Fibroblast of skin of back (primary cell): Measurements from ENCODE around the gene DOCK3.
"Not testable (repeated sequence)": the region's sequence is repeated elsewhere in the genome, so short reads cannot be mapped to it uniquely, and the experiment has no call there.

Experiments
- DNase-seq: peaks from one replicate; pipeline ENCODE4 v3.0.0-alpha.2; 2013

Gene DOCK3

GRCh38 chr3:51375136-51375535 is 700.4 kb downstream of the DOCK3 start:
- DNase-seq, result no peak

DNA sequence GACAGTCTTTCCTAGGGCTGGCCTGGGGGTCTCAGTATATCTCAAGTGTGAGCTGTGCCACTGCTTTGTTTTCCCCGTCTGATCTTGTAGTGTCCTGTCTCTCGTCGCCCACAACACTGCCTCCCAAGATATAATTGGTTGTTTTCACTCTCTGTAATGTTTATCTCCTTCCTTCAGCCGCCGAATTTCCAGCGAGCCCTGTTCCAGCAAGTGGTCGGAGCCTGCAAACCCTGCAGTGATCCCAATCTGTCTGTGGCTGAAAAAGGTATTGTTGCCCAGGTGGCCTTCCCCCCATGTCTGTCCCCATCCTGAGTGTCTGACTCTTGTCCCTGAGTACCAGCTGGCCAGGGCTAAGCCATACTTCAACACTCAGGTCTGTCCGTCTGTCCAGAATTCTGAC is 700.8 kb downstream of the DOCK3 start:
- no peak for DNase-seq

- DNase-seq, result no peak
These were observed 703.3 kb downstream of the DOCK3 start for GRCh38 chr3:51378065-51378464.

- DNase-seq, result no peak
These were observed 704.0 kb downstream of the DOCK3 start for GRCh38 chr3:51378726-51379125.

GRCh38 chr3:51379301-51379700 is 704.6 kb downstream of the DOCK3 start:
- no peak for DNase-seq

- no peak for DNase-seq
These were observed 705.2 kb downstream of the DOCK3 start for GRCh38 chr3:51379746-51380455.

GRCh38 chr3:51380601-51381332 is 706.0 kb downstream of the DOCK3 start:
- DNase-seq, result no peak

DNA sequence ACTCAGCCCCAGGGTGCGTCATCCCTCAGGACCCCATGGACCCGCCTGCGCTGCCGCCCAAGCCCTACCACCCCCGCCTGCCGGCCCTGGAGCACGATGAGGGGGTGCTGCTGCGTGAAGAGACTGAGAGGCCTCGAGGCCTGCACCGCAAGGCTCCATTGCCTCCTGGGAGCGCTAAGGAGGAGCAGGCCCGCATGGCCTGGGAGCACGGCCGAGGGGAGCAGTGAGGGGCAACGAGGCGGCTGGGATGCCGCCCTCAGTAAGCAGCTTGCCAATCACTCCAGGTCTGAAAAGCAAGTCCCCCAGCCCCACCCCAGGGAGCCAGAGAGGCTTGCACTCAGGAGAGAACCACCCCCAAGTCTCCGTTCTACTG is 706.6 kb downstream of the DOCK3 start:
- DNase-seq, result no peak

DNA sequence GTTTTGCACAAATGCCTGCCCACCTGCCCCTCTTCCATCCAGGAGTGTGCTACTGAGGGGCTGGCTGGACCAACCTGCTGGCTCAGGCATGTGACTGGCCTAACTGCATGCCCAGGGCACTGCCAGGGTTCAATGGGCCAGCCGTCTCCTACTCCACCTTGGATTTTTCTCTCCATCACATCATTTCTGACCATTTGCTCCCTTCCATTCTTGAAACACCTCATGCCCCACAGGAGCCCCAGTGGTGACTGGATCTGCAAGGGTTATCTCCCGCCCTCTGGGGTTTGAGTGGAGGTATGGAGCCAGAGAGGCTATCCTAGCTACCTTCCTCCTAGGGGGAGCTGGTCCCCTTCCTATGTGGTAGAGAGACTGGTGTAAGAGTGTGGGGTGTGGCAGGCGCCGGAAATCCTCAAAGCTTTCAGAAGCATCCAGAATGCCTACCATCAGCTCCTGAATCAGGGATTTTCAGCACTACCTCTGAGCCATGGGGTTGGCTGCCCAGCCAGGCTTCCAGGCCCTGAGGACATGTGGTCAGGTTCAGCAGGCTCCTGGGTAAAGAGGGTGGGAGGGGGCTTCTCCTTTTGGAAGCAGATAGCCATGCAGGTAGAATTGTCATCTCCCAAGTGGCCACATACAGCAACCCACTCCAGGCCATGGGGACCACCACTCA is 707.5 kb downstream of the DOCK3 start:
- no peak for DNase-seq

GRCh38 chr3:51382947-51383578 is 708.3 kb downstream of the DOCK3 start:
- DNase-seq, result no peak

- peak; percentile 19 for DNase-seq
These were observed 709.5 kb downstream of the DOCK3 start for GRCh38 chr3:51384055-51384725.

DNA sequence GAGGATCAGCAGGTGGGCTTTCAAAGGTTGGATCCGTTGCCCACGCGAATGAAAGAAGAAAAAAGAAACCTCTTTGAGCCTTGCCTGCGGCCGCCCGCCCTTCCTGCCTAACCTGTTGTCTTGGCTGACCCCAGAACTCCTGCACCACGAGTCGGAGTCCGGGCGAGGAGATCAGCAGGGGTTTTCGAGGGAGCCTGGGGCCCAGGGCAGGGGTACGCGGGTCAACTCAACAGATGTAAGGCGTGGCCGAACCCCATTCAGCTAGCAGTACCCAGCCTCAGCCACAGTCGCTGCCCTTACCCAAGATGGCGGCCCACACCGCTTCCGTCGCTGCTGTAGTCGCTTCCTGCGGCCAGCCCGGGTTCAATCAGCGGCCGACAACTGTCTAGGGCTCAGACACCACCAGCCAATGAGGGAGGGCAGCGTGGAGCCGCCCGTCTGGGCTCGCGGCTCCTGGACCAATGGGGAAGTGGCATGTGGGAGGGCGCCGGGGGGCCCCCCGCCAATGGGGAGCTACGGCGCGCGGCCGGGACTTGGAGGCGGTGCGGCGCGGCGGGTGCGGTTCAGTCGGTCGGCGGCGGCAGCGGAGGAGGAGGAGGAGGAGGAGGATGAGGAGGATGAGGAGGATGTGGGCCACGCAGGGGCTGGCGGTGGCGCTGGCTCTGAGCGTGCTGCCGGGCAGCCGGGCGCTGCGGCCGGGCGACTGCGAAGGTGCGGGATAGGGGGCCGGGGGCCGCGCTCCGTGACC is 710.2 kb downstream of the DOCK3 start, which contains the start of gene MANF:
Gene MANF, plus strand, starts transcription at position 566 of the 748 bp plus-strand sequence. Its CDS starts 52 bp downstream, at position 618.
- peak; percentile 99 for DNase-seq

DNA sequence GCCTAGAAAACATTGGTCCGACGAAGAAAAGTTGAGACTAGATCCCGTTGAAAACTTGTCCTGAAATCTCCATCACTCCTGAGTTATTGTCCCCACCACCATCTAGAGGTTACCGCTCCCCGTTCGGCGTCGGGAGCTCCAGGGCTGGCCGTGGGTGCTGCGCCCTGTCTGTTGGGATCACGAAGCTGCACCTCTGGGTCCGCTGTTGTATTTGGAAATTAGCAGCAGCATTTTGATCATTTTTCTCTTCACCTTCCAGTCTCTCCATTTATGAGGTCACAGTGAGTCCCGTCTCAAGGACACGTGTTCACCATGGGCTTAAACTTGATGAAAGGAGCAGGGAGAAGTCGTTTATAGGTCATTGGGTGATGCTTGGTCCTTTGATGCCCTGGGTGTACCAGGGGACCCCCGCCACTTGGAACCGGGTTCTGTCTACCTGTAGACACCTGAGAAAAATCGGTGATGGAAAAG is 710.9 kb downstream of the DOCK3 start:
- DNase-seq, result peak; percentile 12

DNA sequence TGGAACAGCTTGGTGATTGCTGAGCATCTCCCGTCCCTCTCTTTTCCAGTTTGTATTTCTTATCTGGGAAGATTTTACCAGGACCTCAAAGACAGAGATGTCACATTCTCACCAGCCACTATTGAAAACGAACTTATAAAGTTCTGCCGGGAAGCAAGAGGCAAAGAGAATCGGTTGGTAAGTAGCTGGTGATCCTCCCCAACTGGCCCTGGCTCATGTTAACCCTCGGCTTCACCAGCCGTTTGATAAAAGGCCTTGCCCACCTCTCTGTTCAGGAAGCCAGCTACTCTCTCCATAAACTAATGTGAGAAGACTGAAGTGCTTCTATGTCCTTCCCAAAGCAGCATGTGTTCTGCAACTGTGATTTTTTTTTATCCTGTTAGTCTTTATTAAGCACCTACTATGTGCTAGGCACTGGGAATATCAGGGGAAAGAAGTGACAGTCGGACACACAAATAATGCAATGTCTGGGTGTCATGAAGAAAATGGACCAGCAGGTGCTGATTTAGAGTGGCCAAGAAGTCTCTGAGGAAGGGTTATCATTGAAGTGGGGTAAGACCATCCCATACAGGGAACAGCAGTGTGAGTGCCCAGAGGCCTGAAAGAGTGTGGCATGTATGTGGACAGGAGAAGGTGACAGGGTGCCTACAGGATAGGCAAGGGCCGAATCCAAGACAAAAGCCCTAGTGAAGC is 711.6 kb downstream of the DOCK3 start:
- DNase-seq, result no peak

GRCh38 chr3:51386852-51387229 is 712.1 kb downstream of the DOCK3 start:
- no peak for DNase-seq

- not testable (repeated sequence) for DNase-seq
These were observed 712.6 kb downstream of the DOCK3 start for GRCh38 chr3:51387281-51387680.

GRCh38 chr3:51388286-51389029 is 713.7 kb downstream of the DOCK3 start:
- DNase-seq, result peak; percentile 23

- DNase-seq, result peak; percentile 57
These were observed 714.9 kb downstream of the DOCK3 start for GRCh38 chr3:51389423-51390183.
